Activated gamma-delta T cell treated with Interleukin-2 at 50 U/mL for 16 hours (primary cell): Measurements from ENCODE around the gene STRADA.

Source experiments
- DNase-seq: peaks from one replicate; pipeline ENCODE4 v3.0.0-alpha.2; 2020

Gene STRADA, protein sequence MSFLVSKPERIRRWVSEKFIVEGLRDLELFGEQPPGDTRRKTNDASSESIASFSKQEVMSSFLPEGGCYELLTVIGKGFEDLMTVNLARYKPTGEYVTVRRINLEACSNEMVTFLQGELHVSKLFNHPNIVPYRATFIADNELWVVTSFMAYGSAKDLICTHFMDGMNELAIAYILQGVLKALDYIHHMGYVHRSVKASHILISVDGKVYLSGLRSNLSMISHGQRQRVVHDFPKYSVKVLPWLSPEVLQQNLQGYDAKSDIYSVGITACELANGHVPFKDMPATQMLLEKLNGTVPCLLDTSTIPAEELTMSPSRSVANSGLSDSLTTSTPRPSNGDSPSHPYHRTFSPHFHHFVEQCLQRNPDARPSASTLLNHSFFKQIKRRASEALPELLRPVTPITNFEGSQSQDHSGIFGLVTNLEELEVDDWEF

DNA sequence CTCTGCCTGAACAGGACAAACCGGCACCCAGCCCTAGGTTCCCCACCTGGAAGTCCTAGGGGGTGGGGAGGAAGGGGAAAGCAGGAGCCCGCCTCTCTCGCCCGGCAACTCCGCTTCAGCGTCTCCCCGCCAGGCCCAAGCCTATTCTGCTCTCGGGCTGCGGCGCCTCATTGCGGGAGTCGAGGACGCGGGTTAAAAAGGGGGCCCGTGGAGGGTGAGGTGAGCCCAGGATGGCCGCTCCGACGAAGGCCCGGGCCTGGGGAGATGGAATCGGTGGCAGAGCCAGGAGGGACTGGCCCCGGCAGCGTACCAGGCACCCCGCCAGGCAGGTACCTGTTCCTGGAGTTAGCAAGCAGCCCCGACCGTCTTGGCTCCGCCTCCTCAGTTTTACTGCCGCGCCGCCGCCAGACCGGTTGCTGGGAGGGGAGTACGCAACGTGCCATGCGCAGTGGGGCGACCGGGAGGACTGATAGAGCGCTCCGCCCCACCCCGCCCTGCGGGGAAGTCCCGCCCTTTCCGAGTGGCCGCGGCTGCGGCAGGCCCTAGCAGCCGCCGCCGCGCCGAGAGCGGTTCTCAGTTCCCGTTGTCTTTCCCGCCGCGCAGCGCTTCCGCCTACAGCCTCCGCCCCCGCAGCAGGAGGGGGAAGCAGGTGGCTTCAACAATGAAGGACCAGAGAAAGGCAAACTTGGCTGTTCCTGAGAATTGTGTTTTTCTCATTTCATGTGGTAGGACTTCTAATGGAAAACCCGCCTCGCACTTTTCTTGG is at the start of gene STRADA:
Gene STRADA, minus strand, starts transcription at position 392 of the 766 bp plus-strand sequence. CDS start 13,430 bp downstream, outside the sequence.
- DNase-seq = peak; percentile 99

DNA sequence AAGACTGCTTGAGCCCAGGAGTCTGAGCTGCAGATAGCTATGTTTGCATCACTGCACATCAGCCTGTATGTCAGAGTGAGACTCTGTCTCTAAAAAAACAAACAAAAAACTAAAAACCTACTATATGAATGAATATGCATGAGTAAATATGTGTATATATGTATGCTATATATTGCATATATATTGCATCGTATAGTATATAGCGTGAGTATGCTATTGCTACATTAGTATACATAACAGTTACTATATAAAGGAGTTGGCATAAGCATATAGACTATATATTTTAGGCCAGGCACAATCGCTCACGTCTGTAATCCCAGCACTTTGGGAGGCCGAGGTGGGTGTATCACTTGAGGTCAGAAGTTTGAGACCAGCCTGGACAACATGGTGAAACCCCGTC is 48.5 kb upstream of the STRADA start:
- DNase-seq = no peak

DNA sequence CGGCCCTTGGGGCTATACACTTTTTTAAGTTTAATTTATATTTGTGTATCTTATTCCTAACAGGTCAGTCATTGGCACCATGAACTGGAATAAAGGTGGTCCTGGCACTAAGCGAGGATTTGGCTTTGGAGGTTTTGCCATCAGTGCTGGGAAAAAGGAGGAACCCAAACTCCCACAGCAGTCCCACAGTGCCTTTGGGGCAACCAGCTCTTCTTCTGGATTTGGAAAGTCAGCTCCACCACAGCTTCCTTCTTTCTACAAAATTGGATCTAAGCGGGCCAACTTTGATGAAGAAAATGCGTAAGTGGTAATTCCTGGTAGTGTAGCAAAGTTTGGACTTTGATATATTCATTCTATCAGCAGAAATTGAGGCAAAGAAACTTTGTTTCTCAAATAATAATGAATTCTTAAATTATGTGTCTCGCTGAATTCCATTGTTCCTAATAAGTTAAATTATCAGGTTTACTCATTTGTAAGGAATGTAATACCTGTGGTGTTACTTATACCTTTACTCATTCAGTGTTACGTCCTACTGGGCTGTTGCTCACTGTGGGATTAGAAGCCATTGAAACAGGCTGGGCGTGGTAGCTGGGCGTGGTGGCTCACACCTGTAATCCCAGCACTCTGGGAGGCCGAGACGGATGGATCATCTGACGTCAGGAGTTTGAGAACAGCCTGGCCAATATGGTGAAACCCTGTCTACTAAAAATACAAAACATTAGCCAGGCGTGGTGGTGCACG is 45.5 kb upstream of the STRADA start:
- DNase-seq = no peak

DNA sequence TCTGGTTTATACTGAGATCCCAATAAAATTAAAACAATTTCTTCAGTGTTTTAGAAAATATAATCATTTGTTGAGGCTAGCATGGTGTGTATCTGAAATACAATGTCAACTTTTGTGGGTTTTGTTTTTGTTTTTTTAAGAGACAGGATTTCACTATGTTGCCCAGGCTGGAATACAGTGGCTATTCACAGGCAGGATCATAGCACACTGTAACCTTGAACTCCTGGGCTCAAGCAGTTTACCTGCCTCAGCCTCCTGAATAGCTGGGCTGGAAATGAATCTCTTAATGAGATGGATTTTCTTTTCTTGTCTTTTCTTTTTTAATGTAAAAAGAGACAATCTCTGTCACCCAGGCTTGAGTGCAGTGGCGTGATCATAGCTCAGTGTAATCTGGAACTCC is 44.5 kb upstream of the STRADA start:
- no peak for DNase-seq

DNA sequence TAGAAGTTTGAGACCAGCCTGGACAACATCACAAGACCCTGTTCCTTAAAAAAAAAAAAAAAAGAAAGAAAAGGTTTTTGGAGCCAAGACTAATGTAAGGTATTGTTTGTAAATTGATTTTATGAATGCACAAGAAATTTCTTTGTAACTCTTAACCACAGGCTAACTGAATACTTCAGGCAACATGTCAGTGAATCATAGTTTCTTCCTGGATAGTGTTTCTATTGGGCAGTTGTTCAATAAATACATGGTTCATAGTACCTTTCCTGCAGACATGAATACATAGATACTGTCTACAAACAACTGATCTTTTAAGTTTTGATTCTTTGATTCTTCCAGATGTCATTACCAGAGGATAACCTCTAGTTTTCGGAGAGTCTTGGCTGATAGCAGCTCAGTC is 44.0 kb upstream of the STRADA start:
- no peak for DNase-seq

DNA sequence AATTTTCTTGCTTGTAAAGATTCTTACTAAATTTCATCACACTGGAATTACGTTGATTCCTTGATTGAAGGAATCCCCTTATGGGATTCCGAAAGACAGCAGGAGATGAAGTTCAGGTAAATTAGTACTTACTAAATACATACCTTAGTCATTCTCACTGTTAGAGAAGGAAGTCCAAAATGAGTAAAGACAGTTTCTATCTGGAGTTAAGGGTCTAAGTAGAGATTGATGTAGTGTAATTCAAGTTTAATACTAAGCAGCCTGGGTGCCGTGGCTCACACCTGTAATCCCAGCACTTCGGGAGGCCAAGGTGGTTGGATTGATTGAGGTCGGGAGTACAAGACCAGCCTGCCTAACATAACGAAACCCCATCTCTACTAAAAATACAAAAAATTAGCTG is 41.9 kb upstream of the STRADA start:
- DNase-seq = no peak

DNA sequence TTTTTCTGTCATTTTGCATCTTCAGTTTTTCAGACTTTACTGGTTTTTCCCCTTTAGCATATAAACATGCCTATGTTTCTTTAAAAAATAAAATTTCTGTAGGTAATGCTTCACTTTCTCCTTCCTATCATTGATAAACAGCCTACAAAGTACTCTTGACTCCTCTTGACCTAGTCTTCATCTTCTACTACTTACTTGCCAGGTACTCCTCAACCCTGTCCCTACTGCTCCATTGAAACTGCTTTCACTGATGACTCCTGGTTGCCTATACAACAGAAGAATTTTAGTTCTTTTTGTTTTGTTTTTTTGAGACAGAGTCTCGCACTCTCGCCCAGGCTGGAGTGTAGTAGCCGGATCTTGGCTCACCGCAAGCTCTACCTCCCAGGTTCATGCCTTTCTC is 39.3 kb upstream of the STRADA start:
- DNase-seq = no peak

DNA sequence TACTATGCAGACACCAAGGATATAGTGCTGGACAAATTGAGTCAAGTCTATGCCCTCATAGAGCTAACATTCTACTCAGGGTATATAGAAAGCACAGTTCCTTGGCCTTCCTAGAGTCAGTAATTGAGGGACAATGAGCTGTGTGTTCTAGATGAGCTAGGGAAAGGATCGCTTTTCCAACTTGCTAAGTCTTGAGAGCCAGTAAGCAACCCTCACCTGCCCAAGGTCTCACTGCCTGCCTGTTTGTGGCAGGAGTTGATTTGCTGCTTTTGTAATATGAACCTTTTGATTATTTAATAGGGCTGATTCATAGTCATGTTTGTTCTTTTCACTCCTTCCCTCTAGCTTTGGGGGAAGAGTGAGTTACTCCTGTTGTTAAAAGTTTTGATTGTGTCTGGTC is 38.9 kb upstream of the STRADA start:
- no peak for DNase-seq

DNA sequence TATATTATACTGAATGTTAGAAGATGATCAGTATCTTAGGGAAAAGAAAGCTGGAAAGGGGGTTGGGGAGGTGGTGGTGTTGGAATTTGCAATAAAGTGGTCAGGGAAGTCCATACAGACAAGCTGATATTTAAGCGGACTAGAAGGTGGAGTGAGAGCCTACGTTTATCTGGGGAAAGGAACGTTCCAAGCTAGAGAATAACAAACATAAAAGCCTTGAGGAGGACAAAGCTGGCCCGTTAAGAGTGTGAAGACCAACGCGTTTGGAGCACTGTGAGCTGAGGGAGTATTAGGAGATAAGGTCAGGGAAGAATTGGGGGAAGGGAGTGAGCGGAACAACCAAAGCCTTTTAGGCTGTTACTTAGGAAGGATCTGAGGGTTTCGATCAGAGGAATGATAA is 33.8 kb upstream of the STRADA start:
- no peak for DNase-seq

DNA sequence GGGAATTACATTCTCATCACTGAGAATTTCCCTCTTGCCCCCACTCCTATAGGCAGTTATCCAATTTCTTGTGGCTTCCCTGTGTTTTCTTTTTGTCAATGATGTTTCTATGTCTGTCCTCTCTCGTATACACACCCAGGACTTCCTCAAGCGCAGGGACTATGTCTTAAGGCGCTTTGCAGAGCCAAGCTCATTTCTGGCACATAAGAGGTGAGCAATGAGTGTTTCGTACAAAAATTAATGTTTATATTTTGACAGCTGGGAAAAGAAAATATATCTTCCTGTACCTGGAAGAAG is 33.3 kb upstream of the STRADA start:
- DNase-seq = no peak

DNA sequence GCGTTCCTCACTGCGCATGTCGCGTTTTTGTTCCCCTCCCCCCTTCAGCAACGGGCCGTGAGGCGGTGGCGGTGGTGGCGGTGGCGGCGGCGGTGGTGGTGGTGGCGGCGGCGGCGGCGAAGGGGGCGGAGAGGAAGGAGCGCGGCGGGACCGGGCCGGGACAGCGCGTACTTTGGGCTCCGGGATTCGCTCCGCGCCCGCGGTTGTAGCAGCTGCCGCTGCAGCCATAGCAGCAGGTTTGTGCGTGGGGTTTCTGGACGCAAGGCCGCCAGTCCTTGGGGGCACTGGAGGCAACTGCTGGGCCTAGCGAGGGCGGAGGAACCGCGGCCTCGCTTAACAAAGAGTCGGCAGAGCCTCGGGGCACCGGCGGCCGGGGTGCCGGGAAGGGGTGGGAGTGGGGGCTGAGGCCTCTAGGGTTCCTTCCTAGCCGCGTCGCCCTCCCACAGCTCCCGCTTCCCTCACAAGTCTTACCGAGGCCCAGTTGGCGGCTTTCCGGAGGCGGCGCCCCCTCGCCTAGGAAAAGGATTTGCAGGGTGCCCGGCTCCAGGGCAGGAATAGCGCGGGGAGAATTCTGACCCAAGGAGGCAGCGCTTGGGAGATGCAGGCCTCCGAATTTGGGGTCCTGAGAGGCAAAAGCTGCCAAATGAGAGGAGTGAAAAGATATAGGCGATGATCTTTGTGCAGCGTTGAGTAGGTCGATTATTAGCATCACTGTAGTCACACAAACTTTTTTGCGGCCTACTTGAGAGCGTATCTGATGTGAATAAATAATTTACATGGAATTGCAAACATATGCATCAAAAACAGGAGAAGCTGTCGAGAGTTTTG is 32.8 kb upstream of the STRADA start, which contains the start of gene DDX42:
Gene DDX42, plus strand, starts transcription at position 30 of the 828 bp plus-strand sequence. CDS start 12,880 bp downstream, outside the sequence.
- DNase-seq = no peak

DNA sequence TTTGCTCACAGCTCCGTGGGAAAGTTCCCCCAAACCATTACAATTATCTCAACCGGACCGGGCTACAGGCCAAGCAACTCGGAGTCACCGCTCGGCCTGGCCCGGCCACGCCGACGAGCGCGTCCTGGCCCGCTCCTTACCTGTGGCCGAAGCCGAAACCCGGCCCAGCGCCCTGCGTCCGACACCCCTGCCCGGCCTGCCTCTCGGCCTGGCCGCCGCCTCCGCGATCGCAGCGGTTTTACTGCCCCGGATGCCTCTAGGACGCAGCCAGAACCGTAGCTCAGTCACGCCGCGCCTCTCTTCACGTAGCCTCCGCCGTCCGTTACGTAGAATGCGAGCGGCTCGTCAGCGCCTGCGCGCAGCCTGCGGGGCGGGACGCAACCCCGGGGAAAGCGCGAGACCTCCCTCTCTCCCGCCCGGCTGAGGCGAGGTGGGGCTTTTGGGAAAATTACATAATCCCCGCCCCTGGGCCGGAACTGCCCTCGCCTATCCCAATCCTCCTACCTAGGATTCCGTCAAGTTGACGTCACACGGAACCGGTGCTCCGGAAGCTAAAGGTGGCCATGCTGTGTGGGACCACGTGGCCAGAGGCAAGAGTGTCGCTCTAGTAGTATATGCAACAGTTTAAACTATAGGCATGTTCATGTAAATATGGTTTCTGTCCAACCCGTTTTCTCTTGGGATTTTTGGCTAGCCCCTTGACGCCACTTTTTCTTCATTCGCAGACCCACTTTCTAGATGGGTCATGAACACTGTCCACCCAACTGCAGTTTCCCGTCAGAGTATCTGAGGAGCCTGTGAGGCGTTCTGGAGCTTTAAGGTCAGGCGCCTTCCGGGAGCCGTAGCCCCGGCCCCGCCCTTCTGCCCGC is 31.9 kb upstream of the STRADA start, which contains the start of gene CCDC47:
Gene CCDC47, minus strand, starts transcription at position 326 of the 869 bp plus-strand sequence. CDS start 7,422 bp downstream, outside the sequence.
- peak; percentile 97 for DNase-seq

DNA sequence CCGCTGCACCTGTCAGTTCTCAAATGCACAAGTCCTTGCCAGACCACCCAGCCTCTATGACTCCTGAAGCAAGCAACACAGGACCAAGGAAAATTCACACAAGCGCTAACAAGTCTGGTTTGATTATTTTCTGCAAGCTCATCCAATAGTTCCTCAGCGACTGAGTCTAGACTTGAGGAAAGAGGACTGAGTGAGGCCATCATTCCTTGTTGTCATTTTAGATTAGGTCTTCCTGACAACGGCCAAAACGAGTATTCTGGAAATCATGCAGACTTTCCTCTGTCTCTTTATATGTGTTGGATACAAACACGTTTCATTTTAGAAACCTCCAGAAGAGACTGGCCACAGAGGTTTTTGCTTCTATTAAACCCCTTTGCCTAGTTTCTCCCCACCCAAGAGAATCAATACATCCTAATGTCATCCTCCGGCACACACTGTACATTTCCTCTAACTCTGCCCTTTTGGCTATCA is 31.2 kb upstream of the STRADA start:
- DNase-seq = no peak

DNA sequence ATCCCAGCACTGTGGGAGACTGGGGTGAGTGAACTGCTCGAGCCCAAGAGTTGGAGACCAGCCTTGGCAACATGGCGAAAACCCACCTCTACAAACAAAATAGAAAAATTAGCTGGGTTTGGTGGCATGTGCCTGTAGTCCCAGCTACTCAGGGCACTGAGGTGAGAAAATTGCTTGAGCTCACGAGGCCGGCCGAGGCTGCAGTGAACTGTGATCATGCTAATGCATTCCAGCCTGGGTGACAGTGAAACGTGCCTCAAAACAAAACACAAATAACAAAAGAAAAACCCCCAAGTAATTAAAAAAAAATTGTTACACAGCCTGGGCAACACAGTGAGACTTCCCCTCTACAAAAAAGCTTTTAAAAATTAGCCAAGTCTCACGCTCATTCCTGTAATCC is 26.8 kb upstream of the STRADA start:
- DNase-seq = no peak

DNA sequence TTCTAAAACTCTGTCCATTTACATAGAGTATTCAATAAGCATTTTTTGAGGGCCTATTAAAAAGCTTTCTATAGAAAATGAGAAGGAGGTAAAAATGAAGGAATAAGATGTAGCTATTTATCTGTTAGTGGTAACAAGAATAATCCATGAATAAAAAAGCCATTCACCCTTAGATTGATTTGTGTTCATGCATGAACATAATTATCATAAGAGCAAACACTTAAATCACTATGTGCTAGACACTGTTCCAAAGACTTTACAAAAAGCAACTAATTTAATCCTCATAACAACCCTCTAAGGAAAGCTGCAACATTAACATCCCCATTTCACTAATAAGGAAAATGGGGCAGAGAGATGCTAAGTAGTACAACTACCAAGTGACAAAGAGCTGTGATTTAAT is 25.2 kb upstream of the STRADA start:
- DNase-seq = no peak

DNA sequence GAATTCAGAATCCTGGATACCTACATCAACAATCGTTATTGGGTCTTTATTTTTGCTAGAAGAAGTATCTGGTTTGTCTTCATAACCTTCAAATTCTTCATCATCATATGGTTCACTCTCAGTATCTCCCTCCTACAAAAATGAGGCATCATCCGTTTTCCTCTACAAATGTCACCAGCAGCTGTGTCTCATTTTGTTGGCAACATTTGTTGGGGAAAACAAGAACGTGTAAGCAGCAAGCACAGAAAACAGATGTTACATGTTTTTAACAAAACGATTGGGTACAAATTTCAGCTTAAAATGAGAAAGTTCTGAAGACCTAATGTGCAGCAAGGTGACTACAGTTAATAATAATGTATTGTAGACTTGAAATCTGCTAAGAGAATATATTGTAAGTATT is 23.1 kb upstream of the STRADA start:
- DNase-seq = no peak

DNA sequence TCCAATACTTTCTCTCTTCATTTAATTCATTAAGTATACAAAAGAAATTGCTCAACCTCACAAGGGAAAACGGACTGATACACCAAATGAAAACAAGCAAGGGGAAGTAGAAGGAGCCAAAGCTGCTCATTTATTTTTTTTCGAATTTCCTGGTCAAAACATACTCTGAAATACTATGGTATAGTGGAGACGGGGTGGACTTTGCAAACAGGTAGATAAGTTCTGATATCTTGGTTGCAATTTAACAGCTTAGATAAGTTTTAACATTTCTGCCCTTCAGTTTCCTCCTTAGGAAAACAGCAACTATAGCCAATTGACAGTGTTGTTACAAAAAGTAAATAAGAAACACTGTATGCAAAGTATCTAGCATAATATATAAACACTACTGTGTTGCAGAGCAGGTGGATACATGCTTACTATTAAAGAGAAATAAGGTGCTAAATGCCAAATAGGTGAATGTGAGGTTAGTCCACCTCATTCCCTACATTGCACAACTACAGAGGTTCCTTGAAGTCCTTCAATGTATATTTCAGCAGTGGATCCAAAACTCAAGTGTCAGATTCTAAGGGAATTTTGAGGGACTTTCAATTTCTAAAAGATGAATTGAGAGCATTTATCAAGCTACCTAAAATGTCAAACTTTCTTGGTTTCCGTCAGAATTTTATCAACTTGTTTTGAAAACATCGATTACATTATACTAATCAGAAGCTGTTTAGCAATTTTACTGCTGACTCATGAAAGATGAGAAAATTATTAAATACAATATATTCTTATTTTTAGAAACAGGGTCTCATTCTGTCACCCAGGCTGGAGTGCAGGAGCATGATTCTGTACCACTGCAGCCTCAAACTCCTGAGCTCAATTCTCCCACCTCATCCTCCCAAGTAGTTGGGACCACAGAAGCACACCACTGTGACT is 20.8 kb upstream of the STRADA start:
- DNase-seq = no peak

DNA sequence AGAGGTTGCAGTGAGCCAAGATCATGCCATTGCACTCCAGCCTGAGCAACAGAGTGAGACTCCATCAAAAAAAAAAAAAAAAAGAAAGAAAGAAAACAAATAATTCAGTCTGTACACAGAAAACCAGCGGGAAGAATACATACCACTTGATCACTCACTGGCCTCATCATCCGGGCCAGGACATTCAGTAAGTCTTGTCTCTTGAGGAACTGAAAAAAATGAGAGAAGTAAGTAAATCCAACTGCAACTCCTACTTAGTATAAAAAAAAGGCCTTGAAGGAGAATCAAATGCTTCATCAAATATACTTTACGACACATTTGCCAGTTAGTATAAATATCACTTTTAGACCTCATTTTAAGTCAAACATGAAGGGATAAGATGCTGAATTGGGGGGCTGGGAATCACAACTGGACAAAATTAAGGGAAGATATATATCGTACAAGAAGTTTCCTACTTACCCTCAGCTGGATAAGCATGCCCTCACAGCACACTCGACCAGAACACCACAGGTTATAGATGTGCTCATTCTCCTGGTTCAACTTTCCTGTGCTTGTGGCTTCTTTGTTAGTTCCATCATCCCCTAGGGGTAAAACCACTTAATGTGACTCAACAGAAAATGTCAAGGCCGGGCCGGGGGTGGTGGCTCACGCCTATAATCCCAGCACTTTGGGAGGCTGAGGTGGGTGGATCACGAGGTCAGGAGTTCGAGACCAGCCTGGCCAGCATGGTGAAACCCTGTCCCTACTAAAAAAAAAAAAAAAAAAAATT is 19.4 kb upstream of the STRADA start:
- DNase-seq = no peak

DNA sequence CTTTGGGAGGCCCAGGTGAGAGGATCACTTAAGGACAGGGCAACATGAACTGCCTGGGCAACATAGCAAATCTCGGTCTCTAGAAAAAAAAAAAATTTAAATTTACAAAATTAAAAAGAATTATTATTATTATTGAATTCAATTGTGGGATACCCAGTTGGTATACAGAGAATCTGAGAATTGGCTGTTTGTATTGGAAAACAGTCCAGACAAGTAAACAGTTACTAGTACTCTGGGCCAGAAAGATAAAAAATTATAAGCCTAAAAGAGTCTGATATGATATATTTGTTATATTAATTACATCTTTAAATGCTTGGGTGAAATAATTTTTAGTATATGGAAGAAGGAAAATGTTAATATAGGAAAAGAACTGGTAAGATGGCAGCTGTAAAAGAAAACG is 16.8 kb upstream of the STRADA start:
- no peak for DNase-seq
